Muscle layer of duodenum (tissue), 2 donors: ENCODE measurements around the gene JAKMIP2.

Source experiments
- H3K27ac ChIP-seq: one replicate; pipeline ENCODE4 v1.7.0; 2013; ENCODE audit warnings: mild to moderate bottlenecking, low read length
- H3K27me3 ChIP-seq: one replicate; pipeline ENCODE4 v1.7.0; 2013; ENCODE audit warnings: low read depth, mild to moderate bottlenecking, control low read depth, low read length
- H3K36me3 ChIP-seq, 2 donors: one replicate each; pipeline ENCODE4 v1.7.0; 2013; ENCODE audit warnings: low read length in 2 of 2, control low read depth in 1 of 2, mild to moderate bottlenecking in 1 of 2; ENCODE audit not compliant: insufficient read depth in 2 of 2, control insufficient read depth in 1 of 2
- H3K4me1 ChIP-seq, 2 donors: one replicate each; pipeline ENCODE4 v1.7.0; 2013; ENCODE audit warnings: low read length in 2 of 2, mild to moderate bottlenecking in 2 of 2, control low read depth in 1 of 2, moderate library complexity in 1 of 2; ENCODE audit not compliant: insufficient read depth in 2 of 2, control insufficient read depth in 1 of 2
- H3K4me3 ChIP-seq, 2 donors: one replicate each; pipeline ENCODE4 v1.7.0; 2013; ENCODE audit warnings: low read length in 2 of 2, low read depth in 1 of 2, mild to moderate bottlenecking in 1 of 2
- H3K9me3 ChIP-seq, 2 donors: one replicate each; pipeline ENCODE4 v1.7.0; 2013; ENCODE audit warnings: low read length in 2 of 2, control low read depth in 1 of 2, mild to moderate bottlenecking in 1 of 2; ENCODE audit not compliant: control insufficient read depth in 1 of 2
- donor health status: healthy.

JAKMIP2 gene

GRCh38 chr5:147756566-147756965 is 26.0 kb downstream of the JAKMIP2 start:
- peaks cover 3% of the 10 kb centered on the region in 2 donors for H3K4me1 ChIP-seq
- no peaks in the 10 kb centered on the region for H3K9me3 ChIP-seq
- no peaks in the 10 kb centered on the region for H3K36me3 ChIP-seq
- no peak overlapping the region for H3K27ac ChIP-seq
- H3K4me3 ChIP-seq, result no peak overlapping the region
- H3K27me3 ChIP-seq, result no peaks in the 10 kb centered on the region

- Histone ChIP-seq H3K4me3 (no peak overlapping the region), H3K4me1 (peaks cover 3% of the 10 kb centered on the region in 2 donors), H3K27me3 (no peaks in the 10 kb centered on the region), H3K27ac (no peak overlapping the region), H3K36me3 (no peaks in the 10 kb centered on the region), H3K9me3 (no peaks in the 10 kb centered on the region)
Measured at GRCh38 chr5:147754372-147755122, 28.0 kb downstream of the JAKMIP2 start.

- Histone ChIP-seq H3K36me3 (no peaks in the 10 kb centered on the region), H3K9me3 (no peaks in the 10 kb centered on the region), H3K27me3 (no peaks in the 10 kb centered on the region), H3K4me1 (peaks cover 3% of the 10 kb centered on the region in 2 donors), H3K4me3 (no peak overlapping the region), H3K27ac (no peak overlapping the region)
Measured at GRCh38 chr5:147753765-147754164, 28.8 kb downstream of the JAKMIP2 start.

GRCh38 chr5:147752666-147753290 is 29.8 kb downstream of the JAKMIP2 start:
- Histone ChIP-seq H3K27ac (no peak overlapping the region), H3K9me3 (no peaks in the 10 kb centered on the region)

GRCh38 chr5:147752033-147752432 is 30.5 kb downstream of the JAKMIP2 start:
- H3K36me3 ChIP-seq, result no peaks in the 10 kb centered on the region
- H3K4me3 ChIP-seq, result no peak overlapping the region
- H3K9me3 ChIP-seq, result no peaks in the 10 kb centered on the region
- peaks cover 3% of the 10 kb centered on the region in 2 donors for H3K4me1 ChIP-seq
- H3K27ac ChIP-seq, result no peak overlapping the region
- H3K27me3 ChIP-seq, result no peaks in the 10 kb centered on the region

More at GRCh38 chr5:147752666-147753290, 29.8 kb downstream of the JAKMIP2 start:
- Histone ChIP-seq H3K4me3 (no peak overlapping the region), H3K27me3 (no peaks in the 10 kb centered on the region), H3K4me1 (peaks cover 3% of the 10 kb centered on the region in 2 donors), H3K36me3 (no peaks in the 10 kb centered on the region)

- H3K4me3 ChIP-seq, result no peak overlapping the region
- no peaks in the 10 kb centered on the region for H3K27me3 ChIP-seq
- H3K36me3 ChIP-seq, result no peaks in the 10 kb centered on the region
- no peak overlapping the region for H3K27ac ChIP-seq
- no peaks in the 10 kb centered on the region for H3K9me3 ChIP-seq
- H3K4me1 ChIP-seq, result peaks cover 3% of the 10 kb centered on the region in 2 donors
Measured at GRCh38 chr5:147751156-147751830, 31.2 kb downstream of the JAKMIP2 start.

- Histone ChIP-seq H3K36me3 (no peaks in the 10 kb centered on the region), H3K27ac (no peak overlapping the region), H3K9me3 (no peaks in the 10 kb centered on the region), H3K4me3 (no peak overlapping the region), H3K4me1 (peaks cover 3% of the 10 kb centered on the region in 2 donors), H3K27me3 (no peaks in the 10 kb centered on the region)
Measured at GRCh38 chr5:147750065-147750464, 32.5 kb downstream of the JAKMIP2 start.

GRCh38 chr5:147748590-147748989 is 33.9 kb downstream of the JAKMIP2 start:
- Histone ChIP-seq H3K27me3 (no peaks in the 10 kb centered on the region), H3K4me3 (no peak overlapping the region), H3K27ac (no peak overlapping the region), H3K36me3 (no peaks in the 10 kb centered on the region), H3K4me1 (peaks cover 1 to 8% of the 10 kb centered on the region in 2 donors), H3K9me3 (no peaks in the 10 kb centered on the region)

GRCh38 chr5:147746986-147747385 is 35.5 kb downstream of the JAKMIP2 start:
- Histone ChIP-seq H3K4me1 (peaks cover 0 to 7% of the 10 kb centered on the region in 2 donors), H3K27me3 (no peaks in the 10 kb centered on the region), H3K4me3 (no peak overlapping the region), H3K36me3 (no peaks in the 10 kb centered on the region), H3K27ac (no peak overlapping the region), H3K9me3 (no peaks in the 10 kb centered on the region)

GRCh38 chr5:147743678-147744374 is 38.7 kb downstream of the JAKMIP2 start:
- no peaks in the 10 kb centered on the region for H3K9me3 ChIP-seq
- H3K27me3 ChIP-seq, result no peaks in the 10 kb centered on the region
- peaks cover 0 to 6% of the 10 kb centered on the region in 2 donors for H3K4me1 ChIP-seq
- H3K27ac ChIP-seq, result no peak overlapping the region
- no peaks in the 10 kb centered on the region for H3K36me3 ChIP-seq
- no peak overlapping the region for H3K4me3 ChIP-seq

- H3K4me1 ChIP-seq, result peaks cover 0 to 6% of the 10 kb centered on the region in 2 donors
- H3K27ac ChIP-seq, result no peak overlapping the region
- H3K9me3 ChIP-seq, result no peaks in the 10 kb centered on the region
- H3K27me3 ChIP-seq, result no peaks in the 10 kb centered on the region
- no peaks in the 10 kb centered on the region for H3K36me3 ChIP-seq
- no peak overlapping the region for H3K4me3 ChIP-seq
Measured at GRCh38 chr5:147743012-147743411, 39.5 kb downstream of the JAKMIP2 start.
